MM.1S (cell line): Measurements from ENCODE around the gene CSF2RB.

Experiments
- DNase-seq: peaks from one replicate; pipeline ENCODE4 v3.0.0-alpha.2; 2015
- H2AFZ ChIP-seq: fragments of 300-600 bp; sonication (generic); 2 replicates; pipeline ENCODE4 v1.6.0; 2016; ENCODE audit warnings: antibody characterized with exemption, low read length
- H3F3A ChIP-seq: fragments of 300-600 bp; sonication (generic); 2 replicates; pipeline ENCODE4 v1.6.1; 2016; ENCODE audit warnings: mild to moderate bottlenecking, antibody characterized with exemption, low read length, moderate library complexity, mixed read lengths; ENCODE audit not compliant: insufficient read depth
- H3K27ac ChIP-seq: fragments of 300-600 bp; sonication (generic); 2 replicates; pipeline ENCODE4 v1.5.1; 2016; ENCODE audit warnings: mild to moderate bottlenecking, low read length
- H3K27me3 ChIP-seq: fragments of 300-600 bp; sonication (generic); replicated peaks from 2 replicates; pipeline ENCODE4 v1.6.0; 2016; ENCODE audit warnings: low read length; ENCODE audit not compliant: insufficient read depth
- H3K36me3 ChIP-seq: fragments of 300-600 bp; sonication (generic); replicated peaks from 2 replicates; pipeline ENCODE4 v1.6.1; 2016; ENCODE audit warnings: mild to moderate bottlenecking, low read length, mixed read lengths; ENCODE audit not compliant: insufficient read depth
- H3K4me1 ChIP-seq: fragments of 300-600 bp; sonication (generic); 2 replicates; pipeline ENCODE4 v1.6.1; 2016; ENCODE audit warnings: low read length, mixed read lengths
- H3K4me2 ChIP-seq: fragments of 300-600 bp; sonication (generic); 2 replicates; pipeline ENCODE4 v1.6.0; 2016; ENCODE audit warnings: low read depth, low read length
- H3K4me3 ChIP-seq: fragments of 300-600 bp; sonication (generic); 2 replicates; pipeline ENCODE4 v1.5.1; 2016; ENCODE audit warnings: low read length, mixed read lengths
- H3K79me2 ChIP-seq: fragments of 300-600 bp; sonication (generic); 2 replicates; pipeline ENCODE4 v1.6.1; 2016; ENCODE audit warnings: mixed run types, low read length, mixed read lengths
- H3K9ac ChIP-seq: fragments of 300-600 bp; sonication (generic); 2 replicates; pipeline ENCODE4 v1.6.1; 2016; ENCODE audit warnings: low read length, mixed read lengths
- H3K9me2 ChIP-seq: fragments of 300-600 bp; sonication (generic); replicated peaks from 2 replicates; pipeline ENCODE4 v1.6.1; 2016; ENCODE audit warnings: mild to moderate bottlenecking, low read length, mixed read lengths; ENCODE audit not compliant: insufficient read depth
- H3K9me3 ChIP-seq: fragments of 300-600 bp; sonication (generic); replicated peaks from 2 replicates; pipeline ENCODE4 v1.6.1; 2016; ENCODE audit warnings: mild to moderate bottlenecking, low read length, mixed read lengths; ENCODE audit not compliant: insufficient read depth
- H4K20me1 ChIP-seq: fragments of 300-600 bp; sonication (generic); 2 replicates; pipeline ENCODE4 v1.6.1; 2016; ENCODE audit warnings: mild to moderate bottlenecking, low read length, moderate library complexity, mixed read lengths; ENCODE audit not compliant: insufficient read depth
- CTCF ChIP-seq: fragments of 300-600 bp; sonication (generic); IDR thresholded peaks from 2 replicates; pipeline ENCODE4 v1.5.1; 2016; ENCODE audit warnings: antibody characterized with exemption, low read length, mixed read lengths
- EZH2 ChIP-seq: fragments of 300-600 bp; sonication (generic); optimal IDR thresholded peaks from 2 replicates; pipeline ENCODE3; 2017; ENCODE audit warnings: low read depth, mild to moderate bottlenecking, antibody characterized with exemption, low read length, mixed read lengths
- EZH2phosphoT487 ChIP-seq: fragments of 300-600 bp; sonication (generic); IDR thresholded peaks from 2 replicates; pipeline ENCODE4 v1.6.1; 2018; ENCODE audit warnings: antibody characterized with exemption, low read length

The CSF2RB gene

GRCh38 chr22:36884349-36885158 is 28.9 kb upstream of the CSF2RB start:
- no peaks in the 10 kb centered on the region for H3K4me1 ChIP-seq
- H3K79me2 ChIP-seq = no peaks in the 10 kb centered on the region
- H3K27me3 ChIP-seq = no peaks in the 10 kb centered on the region
- no peaks in the 10 kb centered on the region for H3F3A ChIP-seq
- no peak overlapping the region for H2AFZ ChIP-seq
- H3K4me2 ChIP-seq = no peak overlapping the region
- H3K9ac ChIP-seq = no peak overlapping the region
- TF ChIP-seq CTCF (no peak), EZH2phosphoT487 (no peak), EZH2 (no peak)
- no peaks in the 10 kb centered on the region for H3K9me3 ChIP-seq
- no peak overlapping the region for H3K27ac ChIP-seq
- H4K20me1 ChIP-seq = no peaks in the 10 kb centered on the region
- no peak overlapping the region for H3K4me3 ChIP-seq
- no peaks in the 10 kb centered on the region for H3K36me3 ChIP-seq
- H3K9me2 ChIP-seq = no peaks in the 10 kb centered on the region
- no peak for DNase-seq

GRCh38 chr22:36885474-36885873 is 28.0 kb upstream of the CSF2RB start:
- Histone ChIP-seq H3K4me2 (no peak overlapping the region), H3K36me3 (no peaks in the 10 kb centered on the region), H2AFZ (no peak overlapping the region), H3K4me1 (no peaks in the 10 kb centered on the region), H3K9me2 (no peaks in the 10 kb centered on the region), H3K4me3 (no peak overlapping the region), H3K79me2 (no peaks in the 10 kb centered on the region), H3K27ac (no peak overlapping the region), H3K27me3 (no peaks in the 10 kb centered on the region), H3K9ac (no peak overlapping the region), H3F3A (no peaks in the 10 kb centered on the region), H4K20me1 (no peaks in the 10 kb centered on the region), H3K9me3 (no peaks in the 10 kb centered on the region)
- DNase-seq = no peak
- TF ChIP-seq EZH2phosphoT487 (no peak), EZH2 (no peak), CTCF (no peak)

GRCh38 chr22:36886016-36886415 is 27.4 kb upstream of the CSF2RB start:
- Histone ChIP-seq H2AFZ (no peak overlapping the region), H3K36me3 (no peaks in the 10 kb centered on the region), H3K4me3 (no peak overlapping the region), H3K9me3 (no peaks in the 10 kb centered on the region), H3F3A (no peaks in the 10 kb centered on the region), H3K79me2 (no peaks in the 10 kb centered on the region), H4K20me1 (no peaks in the 10 kb centered on the region), H3K27me3 (no peaks in the 10 kb centered on the region), H3K9me2 (no peaks in the 10 kb centered on the region), H3K4me2 (no peak overlapping the region), H3K4me1 (no peaks in the 10 kb centered on the region), H3K9ac (no peak overlapping the region), H3K27ac (no peak overlapping the region)
- no peak for DNase-seq
- TF ChIP-seq CTCF = no peak
- TF ChIP-seq EZH2phosphoT487 = no peak
- TF ChIP-seq EZH2 = no peak
